ENCODE measurements around the gene MACO1. TPM values are rescaled to one million over a fixed set of nuclear protein-coding genes. Genes with fewer than 3 reads are reported as not detected.

Gene MACO1
- total RNA-seq, 1 experiment from 2014 or later: 16.3 TPM

DNA sequence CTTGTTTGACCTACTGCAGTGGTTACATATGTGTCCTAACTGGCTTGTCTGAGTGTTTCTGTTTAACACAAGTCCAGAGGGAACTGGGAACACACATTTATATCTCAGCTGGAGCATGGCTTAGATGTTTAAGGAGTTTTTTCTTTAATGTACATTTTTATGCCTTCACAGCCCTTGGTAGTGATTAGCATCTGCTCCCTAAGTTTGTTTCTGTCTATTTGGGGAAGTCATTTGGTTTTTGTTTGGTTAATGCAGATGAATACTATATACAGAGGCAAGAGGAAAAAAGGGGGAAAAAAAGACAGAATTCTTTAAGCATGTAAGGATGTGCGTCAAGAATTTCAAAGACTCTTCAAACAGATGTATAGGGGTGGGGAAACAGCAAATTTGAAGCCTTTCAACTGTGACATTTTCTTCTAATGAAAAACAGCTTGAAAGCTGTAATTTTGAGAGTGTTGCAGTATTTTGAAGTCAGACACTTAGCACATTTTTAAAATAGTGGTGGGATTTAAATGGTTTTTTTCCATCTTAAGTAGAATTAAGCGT, 15.4 kb downstream of the MACO1 start:
- no peak for DNase-seq
- H3K27ac ChIP-seq (ENCODE audit: insufficient read length, low read depth, low read length): no peak overlapping the region
- no peaks in the 10 kb centered on the region for H3K27me3 Mint-ChIP-seq (ENCODE audit: low read depth)
- H3K4me1 ChIP-seq (ENCODE audit: insufficient read depth, low read length): no peaks in the 10 kb centered on the region
- peaks cover 0 to 9% (median 0%) of the 10 kb centered on the region in 3 experiments; a peak in 2 of 7 replicates for H3K36me3 Mint-ChIP-seq (ENCODE audit: insufficient read depth in 1 of 3, low read depth in 3 of 3)
- H2BK20ac ChIP-seq (ENCODE audit: low read depth, low read length, poor library complexity, severe bottlenecking): no peak overlapping the region
- H4K91ac ChIP-seq (ENCODE audit: insufficient read length, low read depth, low read length): no peak overlapping the region
- no peaks in the 10 kb centered on the region for H3K23me2 ChIP-seq (ENCODE audit: insufficient read length, low read depth, low read length, poor library complexity, severe bottlenecking)
- H3K9me3 ChIP-seq (ENCODE audit: control insufficient read depth, low read depth, low read length): no peaks in the 10 kb centered on the region
- no peaks in the 10 kb centered on the region; the same call in 1 of the 2 replicates for H3K79me2 ChIP-seq (ENCODE audit: insufficient read depth, low read length)
- H3K9me3 Mint-ChIP-seq: no peaks in the 10 kb centered on the region
- no peaks in the 10 kb centered on the region for H4K20me1 ChIP-seq (ENCODE audit: control insufficient read depth, insufficient read depth, insufficient read length)
- H3K9ac ChIP-seq (ENCODE audit: extremely low read depth, insufficient read length, low read length): no peak overlapping the region
- no peak overlapping the region for H4K8ac ChIP-seq (replicated peaks; ENCODE audit: insufficient read length, low read depth, low read length)
- no CpG with 5 or more reads among the region's 2 CpGs for WGBS (ENCODE audit: extremely low coverage, insufficient read length, low lambda C conversion rate)
- TF ChIP-seq CTCF (conservative IDR thresholded peaks at IDR 0.05): no peak
- H3K56ac ChIP-seq (ENCODE audit: insufficient read length, low read depth, low read length): no peak overlapping the region
- H3K27me3 ChIP-seq (ENCODE audit: insufficient read depth, low read length): no peaks in the 10 kb centered on the region
- no peak overlapping the region for H2AFZ ChIP-seq (ENCODE audit: low read length)
- H3T11ph ChIP-seq (ENCODE audit: low read length): no peak overlapping the region
- no peak overlapping the region for H3K18ac ChIP-seq (ENCODE audit: insufficient read length, low read depth, low read length)
- H2AK5ac ChIP-seq (ENCODE audit: insufficient read length, low read length): no peak overlapping the region
- no peak overlapping the region for H3K23ac ChIP-seq (ENCODE audit: insufficient read length, low read depth, low read length)
- no peak overlapping the region for H2BK120ac ChIP-seq (ENCODE audit: low read depth, low read length, poor library complexity, severe bottlenecking)
- no peak overlapping the region for H3K27ac Mint-ChIP-seq
- H2BK12ac ChIP-seq (ENCODE audit: insufficient read length, low read depth, low read length): no peak overlapping the region
- H3K4ac ChIP-seq (ENCODE audit: low read depth, low read length): no peak overlapping the region
- H3K4me3 Mint-ChIP-seq: no peak overlapping the region
- no peak overlapping the region for H4K5ac ChIP-seq (ENCODE audit: insufficient read length, low read depth, low read length)
- H3K4me2 ChIP-seq (ENCODE audit: insufficient read depth, insufficient read length, low read length): no peak overlapping the region
- no peaks in the 10 kb centered on the region for H3K79me1 ChIP-seq (ENCODE audit: insufficient read depth, low read depth, low read length, poor library complexity, severe bottlenecking)
- peaks cover 11 to 24% of the 10 kb centered on the region in 2 experiments for H3K4me1 Mint-ChIP-seq
- no peak overlapping the region for H3K14ac ChIP-seq (ENCODE audit: insufficient read depth, low read length)
- H2BK5ac ChIP-seq (ENCODE audit: insufficient read length, low read length): no peak overlapping the region
- no peak overlapping the region for H2BK15ac ChIP-seq (ENCODE audit: low read depth, low read length)
